Left hindlimb (tissue), 1 donor: ENCODE results near the gene DEF6.
"Not testable (repeated sequence)": the region's sequence is repeated elsewhere in the genome, so short reads cannot be mapped to it uniquely, and the experiment has no call there.

Experiments used
- DNase-seq: peaks from one replicate; pipeline ENCODE4 v3.0.0-alpha.2; 2018

Gene DEF6

DNA sequence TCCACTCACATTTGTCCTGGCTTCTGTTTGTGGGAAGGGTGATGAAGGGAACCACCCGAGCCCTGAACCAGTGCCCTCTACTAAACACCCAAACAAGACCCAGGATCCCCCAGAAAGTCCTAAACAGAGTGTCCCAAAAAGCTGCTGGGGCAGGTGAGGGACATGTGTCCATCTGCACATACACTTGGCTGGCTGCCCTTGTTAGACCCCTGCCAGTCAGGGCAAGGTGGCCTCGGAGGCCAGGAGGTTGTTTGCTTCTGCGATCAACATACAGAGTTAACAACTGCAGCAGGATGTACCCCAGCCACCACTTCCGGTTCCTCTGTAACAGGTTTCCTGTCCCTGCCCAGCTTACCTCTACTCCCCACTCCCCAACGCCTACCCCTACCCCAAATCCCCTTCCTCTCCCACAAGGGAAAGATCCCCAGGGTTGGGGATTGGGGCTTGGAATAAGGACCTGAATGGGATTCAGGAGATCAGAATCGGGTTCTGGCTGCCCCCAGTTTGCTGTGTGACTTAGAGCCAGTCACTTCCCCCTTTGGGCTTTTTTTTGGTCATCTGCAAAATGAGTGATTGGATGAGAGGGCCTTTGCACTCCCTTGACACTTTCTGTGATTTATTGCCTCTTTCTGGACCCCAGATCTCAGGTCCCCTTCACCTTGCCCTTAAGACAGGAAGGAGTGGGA lies 13.9 kb downstream of the DEF6 start:
- DNase-seq: no peak

DNA sequence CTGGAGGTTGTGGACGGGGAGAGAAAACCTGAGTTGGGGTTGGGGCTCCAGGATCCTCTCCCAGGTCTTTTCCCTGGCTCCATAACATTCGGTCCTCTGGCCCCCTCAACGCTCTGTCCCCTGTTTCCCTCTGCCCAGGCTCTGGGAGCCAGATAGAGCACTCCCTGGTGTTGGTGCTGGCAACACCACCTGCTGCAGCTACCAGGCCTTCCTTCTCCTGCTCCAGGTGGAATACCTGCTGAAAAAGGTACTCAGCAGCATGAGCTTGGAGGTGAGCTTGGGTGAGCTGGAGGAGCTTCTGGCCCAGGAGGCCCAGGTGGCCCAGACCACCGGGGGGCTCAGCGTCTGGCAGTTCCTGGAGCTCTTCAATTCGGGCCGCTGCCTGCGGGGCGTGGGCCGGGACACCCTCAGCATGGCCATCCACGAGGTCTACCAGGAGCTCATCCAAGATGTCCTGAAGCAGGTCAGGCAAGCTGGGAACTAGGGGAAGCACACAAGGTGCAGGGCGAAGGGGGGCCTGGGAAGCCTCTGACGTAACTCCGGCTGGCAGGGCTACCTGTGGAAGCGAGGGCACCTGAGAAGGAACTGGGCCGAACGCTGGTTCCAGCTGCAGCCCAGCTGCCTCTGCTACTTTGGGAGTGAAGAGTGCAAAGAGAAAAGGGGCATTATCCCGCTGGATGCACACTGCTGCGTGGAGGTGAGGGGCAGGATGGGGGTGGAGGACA lies 14.6 kb downstream of the DEF6 start:
- no peak for DNase-seq

DNA sequence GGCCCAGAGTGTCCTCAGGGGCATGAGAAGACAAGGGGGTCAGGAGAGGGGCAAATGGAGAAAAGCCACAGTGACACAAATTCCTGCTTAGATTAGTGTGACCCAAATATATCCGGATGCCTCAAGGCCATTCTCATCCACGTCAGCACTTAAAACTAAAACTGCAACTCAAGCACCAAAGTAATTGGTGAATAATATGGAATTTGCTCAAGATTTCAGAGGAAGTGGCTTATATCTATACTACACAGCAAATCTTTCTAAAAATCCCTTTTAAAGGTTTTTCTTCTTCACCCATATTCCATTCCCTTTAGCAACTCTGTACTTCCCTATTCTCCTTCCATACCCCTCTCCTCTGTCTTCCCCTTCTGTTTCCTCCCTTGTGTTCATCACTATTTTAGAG lies 15.2 kb downstream of the DEF6 start:
- no peak for DNase-seq

DNA sequence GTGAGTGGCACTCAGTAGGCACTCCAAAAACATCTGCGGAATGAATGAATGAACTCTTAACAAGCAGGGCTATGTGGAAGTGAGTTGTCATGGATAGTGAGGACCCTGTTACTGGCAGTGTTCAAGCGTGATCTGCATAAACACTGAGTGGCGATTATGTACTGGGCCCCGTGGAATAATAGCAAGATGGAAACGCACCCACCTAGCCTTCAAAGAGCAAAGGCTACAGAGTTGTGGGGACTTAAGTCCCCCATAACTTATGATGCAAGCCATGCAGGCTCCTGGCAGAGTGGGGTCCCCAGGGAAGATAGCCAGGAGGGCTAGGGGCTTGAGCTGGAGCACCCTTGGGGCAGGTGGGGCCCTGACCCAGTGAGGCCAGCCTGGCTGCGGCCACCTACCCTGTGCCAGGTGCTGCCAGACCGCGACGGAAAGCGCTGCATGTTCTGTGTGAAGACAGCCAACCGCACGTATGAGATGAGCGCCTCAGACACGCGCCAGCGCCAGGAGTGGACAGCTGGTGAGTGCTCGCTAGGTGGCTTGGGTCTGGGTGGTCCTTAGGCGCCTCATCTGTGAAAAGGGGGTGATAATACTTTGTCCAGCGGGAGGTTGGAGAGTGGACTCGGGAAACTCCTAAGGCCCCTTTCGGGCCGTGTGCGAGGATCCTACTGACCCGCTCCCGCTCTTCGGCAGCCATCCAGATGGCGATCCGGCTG lies 20.0 kb downstream of the DEF6 start:
- no peak for DNase-seq

DNA sequence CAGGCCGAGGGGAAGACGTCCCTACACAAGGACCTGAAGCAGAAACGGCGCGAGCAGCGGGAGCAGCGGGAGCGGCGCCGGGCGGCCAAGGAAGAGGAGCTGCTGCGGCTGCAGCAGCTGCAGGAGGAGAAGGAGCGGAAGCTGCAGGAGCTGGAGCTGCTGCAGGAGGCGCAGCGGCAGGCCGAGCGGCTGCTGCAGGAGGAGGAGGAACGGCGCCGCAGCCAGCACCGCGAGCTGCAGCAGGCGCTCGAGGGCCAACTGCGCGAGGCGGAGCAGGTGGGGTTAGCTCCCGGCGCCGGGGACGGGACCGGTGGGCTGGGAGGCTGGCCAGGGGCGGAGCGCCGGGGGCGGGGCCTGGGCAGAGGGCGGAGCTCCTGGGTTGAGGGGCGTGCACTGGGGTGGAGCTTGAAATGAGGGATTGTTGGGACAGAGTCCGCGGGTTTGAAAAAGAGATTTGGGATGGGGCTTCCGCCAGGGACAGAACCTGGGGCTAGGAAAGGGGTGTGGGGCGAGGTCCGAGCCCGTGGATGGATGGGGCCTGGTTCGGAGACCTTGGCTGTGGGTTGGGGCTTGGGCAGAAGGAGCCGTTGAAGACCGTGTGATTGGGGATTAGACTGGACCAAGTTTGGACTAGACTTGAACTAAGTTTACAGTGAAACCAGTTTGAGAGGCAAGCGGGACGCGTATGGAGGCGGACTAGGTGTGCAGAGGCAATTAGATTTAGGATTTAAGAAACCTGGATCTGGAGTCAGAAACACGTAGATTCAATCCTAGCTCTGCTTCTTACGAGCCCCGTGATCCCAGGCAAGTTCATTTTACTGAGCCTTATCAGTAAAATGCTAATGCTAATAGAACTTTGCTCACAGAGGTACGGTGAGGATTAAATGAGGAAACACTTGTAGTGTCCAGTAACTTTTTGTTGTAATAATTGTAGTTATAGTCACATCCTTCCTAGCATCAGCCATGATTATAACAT lies 20.9 kb downstream of the DEF6 start:
- DNase-seq: peak; percentile 91

DNA sequence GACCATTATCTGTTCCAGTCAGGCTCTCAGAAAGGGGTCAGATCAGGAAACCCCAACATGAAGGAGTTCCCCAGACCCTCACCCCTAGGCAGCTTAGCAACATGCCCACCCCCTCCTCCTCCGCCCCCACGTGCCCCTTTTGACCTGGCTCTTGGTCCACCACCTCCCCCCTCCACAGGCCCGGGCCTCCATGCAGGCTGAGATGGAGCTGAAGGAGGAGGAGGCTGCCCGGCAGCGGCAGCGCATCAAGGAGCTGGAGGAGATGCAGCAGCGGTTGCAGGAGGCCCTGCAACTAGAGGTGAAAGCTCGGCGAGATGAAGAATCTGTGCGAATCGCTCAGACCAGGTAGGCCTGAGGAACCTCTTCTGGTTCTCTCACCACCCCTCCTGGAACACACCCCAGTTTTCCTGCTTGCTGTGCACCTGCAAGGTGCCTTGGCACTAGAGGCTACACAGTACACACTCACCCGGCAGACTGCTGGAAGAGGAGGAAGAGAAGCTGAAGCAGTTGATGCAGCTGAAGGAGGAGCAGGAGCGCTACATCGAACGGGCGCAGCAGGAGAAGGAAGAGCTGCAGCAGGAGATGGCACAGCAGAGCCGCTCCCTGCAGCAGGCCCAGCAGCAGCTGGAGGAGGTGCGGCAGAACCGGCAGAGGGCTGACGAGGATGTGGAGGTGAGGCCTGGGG lies 21.9 kb downstream of the DEF6 start:
- no peak for DNase-seq

DNA sequence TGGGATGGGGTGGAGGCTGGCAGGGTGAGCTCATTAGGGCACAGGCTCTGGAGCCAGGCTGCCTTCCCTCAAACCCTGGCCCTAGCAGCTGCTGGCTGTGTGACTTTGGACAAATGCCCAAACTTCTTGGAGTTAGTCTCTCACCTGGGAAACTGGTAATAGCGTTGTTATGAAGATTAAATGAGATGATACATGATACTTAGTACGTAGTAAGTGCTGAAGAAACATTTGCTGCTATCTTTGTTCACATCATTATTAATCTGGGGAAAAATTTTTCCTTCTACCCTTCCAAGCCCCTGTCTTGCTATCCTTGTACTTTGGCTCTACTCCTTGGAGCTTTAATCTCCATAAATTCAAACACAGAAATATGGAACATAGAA lies 22.4 kb downstream of the DEF6 start:
- DNase-seq: no peak

DNA sequence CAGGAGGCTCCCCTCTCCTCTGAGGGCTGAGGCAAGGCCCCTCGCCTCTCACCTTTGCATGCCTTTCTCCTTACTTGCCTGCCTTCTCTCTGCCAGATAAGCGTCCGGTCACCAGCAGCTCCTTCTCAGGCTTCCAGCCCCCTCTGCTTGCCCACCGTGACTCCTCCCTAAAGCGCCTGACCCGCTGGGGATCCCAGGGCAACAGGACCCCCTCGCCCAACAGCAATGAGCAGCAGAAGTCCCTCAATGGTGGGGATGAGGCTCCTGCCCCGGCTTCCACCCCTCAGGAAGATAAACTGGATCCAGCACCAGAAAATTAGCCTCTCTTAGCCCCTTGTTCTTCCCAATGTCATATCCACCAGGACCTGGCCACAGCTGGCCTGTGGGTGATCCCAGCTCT lies 23.5 kb downstream of the DEF6 start:
- no peak for DNase-seq

DNA sequence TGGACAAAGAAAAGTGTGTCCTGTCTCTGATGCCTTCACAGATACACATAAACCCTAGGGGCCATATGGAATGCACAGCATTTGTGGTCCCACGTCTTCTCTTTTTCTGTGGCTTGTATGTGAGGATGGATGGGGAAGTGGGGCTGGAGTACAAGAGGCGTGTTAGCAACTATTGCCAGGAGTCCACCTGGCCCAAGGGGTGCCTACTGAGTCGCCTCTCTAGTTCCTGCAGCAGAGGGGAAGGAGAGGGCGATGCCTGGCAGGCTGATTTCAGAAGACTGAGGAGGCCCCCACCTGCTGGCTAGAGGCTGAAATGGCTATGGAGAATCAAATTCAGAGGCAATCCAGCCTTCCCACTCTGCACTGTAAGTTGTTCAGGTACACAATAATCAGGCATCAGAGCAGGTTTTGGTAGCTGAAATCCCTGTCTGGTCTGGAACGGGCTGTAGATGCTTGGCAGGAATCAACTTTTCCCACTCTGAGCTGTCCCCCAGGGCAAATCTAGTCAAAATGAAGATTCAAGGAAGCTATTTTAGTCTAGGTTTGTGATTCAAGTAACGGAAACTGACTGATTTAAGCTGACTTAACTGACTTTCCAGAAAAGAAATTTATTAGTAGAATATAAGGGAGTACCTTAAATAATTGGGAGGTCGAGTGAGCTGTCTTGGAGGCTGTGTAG lies 29.9 kb downstream of the DEF6 start:
- DNase-seq: peak; percentile 72

DNA sequence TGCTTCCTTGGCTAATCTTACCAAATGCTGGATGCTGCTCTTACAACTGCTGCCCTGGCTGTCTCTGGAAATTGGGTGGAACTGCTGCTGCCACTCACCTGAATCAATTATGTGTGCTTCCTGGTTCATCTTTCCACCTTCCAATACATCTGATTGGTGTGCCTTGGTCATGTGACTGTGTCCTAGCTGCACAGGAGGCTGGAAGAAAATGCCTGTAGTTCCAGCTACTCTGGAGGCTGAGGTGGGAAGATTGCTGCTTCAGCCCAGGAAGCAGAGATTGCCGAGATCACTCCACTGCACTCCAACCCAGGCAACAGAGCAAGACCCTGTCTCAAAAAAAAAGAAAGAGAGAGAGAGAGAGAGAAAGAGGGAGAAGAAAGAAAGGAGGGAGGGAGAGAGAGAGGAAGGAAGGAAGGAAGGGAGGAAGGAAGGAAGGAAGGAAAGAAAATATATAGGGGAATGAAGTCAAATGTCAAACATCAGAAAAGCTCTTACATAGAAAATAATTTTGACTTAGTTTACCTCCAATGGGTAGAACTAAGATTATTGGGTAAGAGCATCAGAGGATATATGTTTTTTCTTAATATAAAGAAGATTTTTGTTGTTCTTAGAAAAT lies 30.6 kb downstream of the DEF6 start:
- DNase-seq: no peak

DNA sequence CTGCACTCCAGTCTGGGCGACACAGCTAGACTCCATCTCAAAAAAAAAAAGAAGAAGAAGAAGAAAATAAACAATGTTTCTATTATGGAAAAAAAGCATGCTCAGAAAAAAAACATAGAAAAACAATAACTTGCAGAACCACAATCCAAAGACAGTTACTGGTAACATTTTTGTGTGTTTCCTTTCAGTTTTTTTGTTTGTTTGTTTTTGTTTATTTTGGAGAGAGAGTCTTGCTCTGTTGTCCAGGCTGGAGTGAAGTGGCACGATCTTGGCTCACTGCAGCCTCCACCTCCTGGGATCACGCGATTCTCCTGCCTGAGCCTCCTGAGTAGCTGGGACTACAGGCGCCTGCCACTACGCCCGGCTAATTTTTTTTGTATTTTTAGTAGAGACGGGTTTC lies 31.3 kb downstream of the DEF6 start:
- DNase-seq: not testable (repeated sequence)

DNA sequence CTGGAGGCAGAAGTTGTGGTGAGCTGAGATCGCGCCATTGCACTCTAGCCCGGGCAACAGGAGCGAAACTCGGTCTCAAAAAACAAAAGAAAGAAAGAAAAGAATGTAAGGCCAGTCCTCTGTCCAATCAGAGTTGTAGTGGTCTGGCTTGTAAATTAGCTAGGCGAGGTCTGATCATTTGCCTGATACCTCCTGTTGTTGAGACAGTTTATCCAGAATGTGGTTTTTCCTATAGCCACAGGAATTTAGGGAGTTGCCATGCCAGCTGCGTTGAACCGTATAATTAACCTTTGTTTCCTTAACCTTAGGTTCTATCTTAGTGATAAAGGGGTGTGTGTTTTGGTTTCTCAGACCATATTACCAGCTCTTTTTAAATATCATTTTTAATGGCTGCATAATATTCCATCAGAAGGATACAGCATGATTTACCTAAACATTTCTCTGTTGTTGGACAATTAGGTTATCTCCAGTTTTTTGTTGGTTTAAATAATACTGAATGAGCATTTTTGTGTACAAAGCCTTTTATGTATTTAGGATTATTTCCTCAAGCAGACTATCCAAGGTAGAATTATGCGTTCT lies 33.0 kb downstream of the DEF6 start:
- DNase-seq: no peak

DNA sequence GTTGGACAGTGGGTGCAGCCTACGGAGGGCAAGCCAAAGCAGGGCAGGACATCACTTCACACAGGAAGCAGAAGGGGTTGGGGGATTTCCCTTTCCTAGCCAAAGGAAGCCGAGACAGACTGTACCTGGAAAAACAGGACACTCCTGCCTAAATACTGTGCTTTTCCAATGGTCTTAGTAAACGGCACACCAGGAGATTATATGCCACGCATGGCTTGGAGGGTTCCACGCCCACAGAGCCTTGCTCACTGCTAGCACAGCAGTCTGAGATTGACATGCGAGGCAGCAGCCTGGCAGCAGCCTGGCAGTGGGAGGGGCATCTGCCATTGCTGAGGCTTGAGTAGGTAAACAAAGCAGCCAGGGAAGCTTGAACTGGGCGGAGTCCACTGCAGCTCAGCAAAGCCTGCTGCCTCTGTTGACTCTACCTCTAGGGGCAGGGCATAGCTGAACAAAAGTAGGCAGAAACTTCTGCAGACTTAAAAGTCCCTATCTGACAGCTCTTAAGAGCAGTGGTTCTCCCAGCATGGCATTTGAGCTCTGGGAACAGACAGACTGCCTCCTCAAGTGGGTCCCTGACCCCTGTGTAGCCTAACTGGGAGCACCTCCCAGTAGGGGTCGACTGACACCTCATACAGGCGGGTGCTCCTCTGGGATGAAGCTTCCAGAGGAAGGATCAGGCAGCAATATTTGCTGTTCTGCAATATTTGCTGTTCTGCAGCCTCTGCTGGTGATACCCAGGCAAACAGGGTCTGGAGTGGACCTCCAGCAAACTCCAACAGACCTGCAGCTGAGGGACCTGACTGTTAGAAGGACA lies 34.7 kb downstream of the DEF6 start:
- not testable (repeated sequence) for DNase-seq

DNA sequence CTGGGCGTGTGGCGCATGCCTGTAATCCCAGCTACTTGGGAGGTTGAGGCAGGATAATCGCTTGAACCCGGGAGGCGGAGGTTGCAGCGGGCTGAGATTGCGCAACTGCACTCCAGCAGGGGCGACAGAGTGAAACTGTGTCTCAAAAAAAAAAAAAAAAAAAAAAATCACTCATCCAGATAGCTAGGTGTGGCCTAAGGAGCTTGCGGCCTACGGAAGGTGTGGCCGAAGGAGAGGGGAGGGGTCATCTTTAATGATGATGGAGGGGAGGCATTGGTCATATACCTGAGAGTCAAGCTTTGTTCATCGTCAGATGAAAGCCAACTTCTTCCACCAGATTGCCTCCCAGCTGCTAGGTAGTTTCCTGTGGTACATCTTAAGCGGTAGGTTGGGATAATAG lies 43.9 kb downstream of the DEF6 start:
- DNase-seq: no peak

DNA sequence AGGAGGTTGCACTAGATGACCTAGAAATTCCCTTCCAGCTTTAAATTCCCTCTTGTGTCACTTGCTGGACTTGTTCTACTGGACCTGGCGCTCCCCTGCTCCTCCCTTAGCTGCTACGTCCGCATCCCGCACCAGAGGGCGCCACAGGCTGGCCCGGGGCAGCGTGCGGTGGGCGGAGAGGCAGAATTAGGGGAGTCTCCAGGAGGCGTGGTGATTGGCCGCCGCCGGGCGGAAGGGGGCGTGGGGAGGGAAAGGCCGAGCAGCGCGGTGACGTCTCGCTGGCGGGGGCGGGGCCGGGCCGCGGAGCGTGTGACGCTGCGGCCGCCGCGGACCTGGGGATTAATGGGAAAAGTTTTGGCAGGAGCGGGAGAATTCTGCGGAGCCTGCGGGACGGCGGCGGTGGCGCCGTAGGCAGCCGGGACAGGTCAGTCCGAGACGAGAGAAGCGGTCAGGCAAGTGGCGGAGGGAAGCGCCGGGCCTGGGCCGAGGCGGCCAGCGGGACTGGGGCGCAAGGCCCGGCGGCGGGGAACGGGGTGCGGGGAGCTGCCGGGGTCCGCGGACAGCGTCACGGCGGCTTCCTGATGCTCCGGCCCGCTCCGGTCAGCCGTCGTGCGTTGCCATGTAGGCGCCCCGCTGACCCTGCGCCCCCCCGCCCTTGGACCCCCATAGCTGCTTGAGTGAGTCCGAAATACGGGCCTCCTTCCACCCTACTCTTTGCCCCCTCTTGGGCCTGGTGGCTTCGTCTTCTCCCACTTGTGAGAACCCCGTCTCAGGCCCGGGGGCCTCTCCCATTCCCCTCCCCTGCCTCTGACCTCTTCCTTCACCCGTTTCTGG lies 44.9 kb downstream of the DEF6 start, which contains the start of gene PPARD:
TSS of gene PPARD (plus strand) at position 301 of the 834 bp plus-strand sequence. CDS start 68,530 bp downstream, outside the sequence.
- DNase-seq: peak; percentile 98

DNA sequence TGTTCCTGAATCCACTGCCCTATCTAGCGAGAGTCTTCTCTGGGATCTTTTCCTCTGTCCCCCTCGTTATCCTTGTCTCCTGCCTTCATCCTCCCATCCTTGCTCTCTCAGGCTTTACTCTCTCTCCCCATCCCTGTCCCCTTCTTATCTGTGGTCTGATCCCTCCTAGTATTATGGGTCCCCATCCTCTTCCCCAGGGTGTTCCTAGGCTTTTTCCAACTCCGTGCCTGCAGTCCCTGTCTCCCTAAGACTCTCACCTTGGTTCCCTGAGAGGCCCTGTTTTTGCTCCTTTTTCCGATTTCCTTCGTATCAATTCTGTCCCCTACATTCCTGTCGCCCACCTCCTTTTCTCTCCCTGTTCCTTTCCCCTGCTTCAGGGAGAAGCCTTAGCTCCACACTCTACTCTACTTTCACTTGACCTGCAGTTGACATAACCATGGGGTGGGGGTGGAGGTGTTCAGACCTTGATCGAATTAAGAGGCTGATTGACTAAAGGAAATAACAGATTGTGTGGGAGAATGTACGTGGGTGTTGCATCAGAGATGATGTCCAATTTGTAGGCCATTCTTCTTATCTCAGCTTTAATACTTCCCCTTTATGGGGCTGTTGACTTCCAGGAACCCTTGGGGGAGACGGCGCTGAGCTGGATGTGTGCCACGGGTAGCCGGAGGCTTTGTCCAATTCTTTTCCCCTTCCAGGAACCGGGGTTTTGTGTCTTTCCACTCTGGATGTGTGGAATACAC lies 45.6 kb downstream of the DEF6 start:
- DNase-seq: no peak

DNA sequence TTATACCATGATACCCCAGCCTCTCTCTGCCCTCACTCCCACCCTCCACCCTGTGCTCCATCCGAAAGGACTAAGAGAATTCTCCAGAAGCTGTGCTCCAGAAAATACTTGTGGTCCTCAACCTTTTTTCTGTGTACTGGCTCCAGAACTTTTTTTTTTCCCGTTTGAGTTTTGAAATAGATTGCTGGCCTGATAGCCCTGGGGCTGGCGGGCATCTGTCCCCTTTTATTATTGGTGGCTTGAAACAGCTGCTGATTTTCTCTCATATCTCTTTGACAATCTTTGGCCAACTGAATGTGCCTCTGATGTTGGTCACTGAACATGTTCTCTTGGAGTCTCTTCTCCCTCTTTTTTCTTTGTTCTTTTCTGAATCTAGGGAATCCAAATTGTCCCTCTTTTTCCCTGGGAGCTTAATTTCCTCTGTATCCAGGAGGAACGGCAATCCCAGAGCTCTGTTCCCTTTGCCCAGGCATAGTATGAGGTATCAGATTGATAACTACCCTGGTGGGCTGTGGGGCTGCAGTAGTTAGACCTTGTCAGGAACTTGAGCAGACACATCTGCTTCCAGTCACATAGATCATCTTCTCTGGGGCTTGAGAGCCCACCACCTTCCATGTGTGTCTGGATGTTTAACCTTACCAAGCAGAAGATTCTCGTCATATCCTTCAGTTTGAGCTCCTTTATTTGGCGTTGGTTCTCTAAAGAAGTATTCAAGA lies 46.4 kb downstream of the DEF6 start:
- no peak for DNase-seq
